Stimulated activated CD4-positive, alpha-beta T cell treated with anti-CD3 and anti-CD28 coated beads, TNF-alpha, amount 100 ng/mL, for 24 hours (primary cell): ENCODE measurements around the gene LMO3.

Experiments
- DNase-seq, 3 experiments: peaks; one replicate each; pipeline ENCODE4 v3.0.0-alpha.2; 2020; ENCODE audit warnings: low read depth in 3 of 3

The LMO3 gene

DNA sequence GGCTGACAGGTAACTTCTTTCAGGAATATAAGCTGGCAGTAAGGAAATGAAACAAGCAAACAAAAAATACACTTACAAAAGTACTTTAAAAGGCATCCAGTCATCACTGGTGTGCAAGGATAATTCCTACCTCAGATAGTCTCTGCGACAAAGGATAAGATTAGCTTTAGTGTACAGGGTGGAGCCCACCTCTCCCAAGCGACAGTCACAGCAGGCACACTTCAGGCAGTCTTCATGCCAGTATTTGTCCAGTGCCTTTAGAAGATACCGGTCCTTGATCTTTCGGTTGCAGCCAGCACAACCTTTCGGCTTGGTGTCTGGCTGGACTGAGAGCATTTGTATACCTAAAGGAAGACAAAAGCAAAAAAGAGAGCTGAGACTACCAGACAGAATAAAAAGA is 5.4 kb downstream of the LMO3 start:
- DNase-seq, result no peak

DNA sequence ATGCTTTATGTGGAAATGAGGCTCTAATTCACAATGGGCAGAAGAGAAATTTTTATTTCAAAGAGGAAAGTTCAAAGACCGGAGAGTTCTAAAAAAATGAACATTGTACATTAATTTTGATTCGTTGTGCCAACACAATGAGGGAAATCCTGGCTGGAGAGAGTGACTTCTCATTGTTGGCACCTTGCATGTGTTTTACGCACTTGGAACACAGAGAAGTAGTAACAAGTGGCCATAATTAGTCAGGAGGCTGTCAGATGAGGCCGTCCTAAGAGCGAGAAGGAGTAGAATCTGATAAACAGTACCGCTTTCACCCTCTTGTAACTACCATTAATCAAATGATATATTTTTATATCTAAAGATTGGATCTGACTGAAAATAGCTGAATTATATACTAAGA is 6.9 kb downstream of the LMO3 start:
- DNase-seq, result no peak

DNA sequence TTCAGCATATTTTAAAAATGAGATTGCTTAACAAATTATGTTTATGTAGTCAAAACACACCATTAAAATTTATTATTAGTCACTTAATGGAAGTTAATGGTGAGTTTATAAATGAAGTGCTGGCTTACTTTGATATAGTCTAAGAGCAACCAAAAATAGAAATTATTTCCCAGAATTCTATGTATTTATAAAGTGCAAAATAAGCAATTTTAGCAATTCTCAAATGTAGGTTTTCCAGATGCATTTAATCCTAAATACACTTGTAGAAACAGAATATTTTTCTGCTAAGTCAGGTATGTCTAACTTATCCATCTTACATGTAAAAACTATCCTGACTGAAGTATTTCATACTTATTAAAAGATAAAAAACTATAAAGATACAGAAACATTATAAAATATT is 11.2 kb downstream of the LMO3 start:
- DNase-seq, result no peak

DNA sequence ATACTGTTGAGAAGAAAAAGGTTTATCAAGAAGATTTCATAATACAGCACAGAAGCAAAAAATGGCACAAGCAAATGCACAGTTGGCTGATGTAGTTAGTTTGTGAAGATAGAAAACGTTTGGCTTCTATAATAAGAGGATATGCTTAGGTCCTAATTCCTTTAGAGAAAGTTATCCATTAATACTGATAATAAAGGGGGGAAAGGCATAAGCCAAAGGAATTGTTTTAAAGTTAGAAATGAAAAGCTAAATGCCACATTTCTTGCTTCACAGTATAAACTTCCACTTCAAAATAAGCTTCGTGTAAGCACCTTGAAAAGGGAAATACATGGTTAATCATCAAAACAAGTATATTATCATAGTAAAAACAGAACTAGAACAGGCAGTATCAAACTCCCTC is 12.4 kb downstream of the LMO3 start:
- DNase-seq, result no peak

DNA sequence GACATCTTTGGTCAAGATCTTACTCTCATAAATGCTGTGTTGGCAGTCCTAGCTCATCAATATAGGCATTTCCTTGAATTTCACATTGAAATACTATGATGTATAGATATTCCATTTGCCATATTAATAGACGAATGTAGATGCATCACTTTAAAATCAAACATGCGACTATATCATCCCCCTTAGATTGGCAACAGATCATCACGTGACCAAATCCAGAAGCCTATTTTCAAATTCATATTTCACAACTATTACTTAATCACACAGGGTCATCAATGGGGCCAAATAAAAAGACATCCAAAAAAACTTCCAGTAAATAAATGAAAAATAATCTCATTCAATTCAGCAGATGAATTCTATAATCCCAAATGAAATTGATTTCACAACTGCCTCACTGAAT is 15.3 kb downstream of the LMO3 start:
- DNase-seq, result no peak

DNA sequence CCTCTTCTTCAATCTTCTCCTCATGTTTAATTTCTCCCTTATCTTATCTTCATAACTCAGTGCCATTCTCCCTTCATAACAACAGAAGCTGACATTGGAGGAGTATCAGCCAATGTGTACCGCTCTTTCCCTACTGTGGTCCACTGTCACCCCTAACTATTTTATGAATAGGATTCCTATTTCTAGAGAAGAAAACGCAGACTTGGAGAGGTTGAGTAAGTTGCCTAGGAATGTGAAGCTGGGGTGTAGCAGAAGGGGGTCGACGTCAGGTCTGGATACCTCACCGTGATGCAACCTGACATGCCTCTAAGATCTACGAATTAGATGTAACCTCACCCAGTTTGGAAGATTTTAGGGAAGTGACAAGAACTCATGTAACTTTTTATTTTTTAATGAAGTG is 17.1 kb downstream of the LMO3 start:
- no peak for DNase-seq

DNA sequence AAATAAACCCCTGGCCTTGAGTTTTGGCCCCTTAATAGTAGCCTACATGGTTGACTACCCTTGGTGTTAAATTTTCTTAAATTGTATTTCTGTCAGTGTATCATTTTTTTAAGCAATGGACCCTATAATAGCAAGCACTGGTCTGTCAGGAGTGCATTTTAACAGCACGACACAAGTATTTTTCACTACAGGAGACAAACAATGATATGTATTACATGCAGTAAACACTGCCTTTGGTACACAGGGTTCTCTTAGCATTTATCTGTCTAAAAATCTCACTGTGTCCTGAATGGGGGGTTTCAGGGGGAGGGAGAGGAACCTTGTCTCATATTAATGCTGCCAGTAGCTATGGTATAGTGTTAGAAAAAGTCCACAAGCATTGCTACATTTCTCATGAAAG is 18.4 kb downstream of the LMO3 start:
- no peak for DNase-seq

DNA sequence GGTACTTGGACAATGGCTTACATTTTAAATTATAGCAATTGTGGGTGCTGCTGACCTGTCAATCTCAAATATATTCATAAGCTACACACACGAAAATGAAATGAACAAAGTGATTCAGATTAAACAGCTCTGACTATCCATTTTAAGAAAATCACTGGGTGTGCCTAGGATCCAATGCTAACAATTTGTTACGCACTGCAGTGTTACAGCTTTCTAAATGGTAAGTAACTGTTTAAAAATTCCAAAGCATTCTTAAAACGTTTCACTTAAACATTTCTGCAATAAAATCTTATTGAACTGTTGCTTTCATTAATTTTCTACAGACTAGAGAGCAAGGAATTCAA is 18.9 kb downstream of the LMO3 start:
- DNase-seq, result no peak

DNA sequence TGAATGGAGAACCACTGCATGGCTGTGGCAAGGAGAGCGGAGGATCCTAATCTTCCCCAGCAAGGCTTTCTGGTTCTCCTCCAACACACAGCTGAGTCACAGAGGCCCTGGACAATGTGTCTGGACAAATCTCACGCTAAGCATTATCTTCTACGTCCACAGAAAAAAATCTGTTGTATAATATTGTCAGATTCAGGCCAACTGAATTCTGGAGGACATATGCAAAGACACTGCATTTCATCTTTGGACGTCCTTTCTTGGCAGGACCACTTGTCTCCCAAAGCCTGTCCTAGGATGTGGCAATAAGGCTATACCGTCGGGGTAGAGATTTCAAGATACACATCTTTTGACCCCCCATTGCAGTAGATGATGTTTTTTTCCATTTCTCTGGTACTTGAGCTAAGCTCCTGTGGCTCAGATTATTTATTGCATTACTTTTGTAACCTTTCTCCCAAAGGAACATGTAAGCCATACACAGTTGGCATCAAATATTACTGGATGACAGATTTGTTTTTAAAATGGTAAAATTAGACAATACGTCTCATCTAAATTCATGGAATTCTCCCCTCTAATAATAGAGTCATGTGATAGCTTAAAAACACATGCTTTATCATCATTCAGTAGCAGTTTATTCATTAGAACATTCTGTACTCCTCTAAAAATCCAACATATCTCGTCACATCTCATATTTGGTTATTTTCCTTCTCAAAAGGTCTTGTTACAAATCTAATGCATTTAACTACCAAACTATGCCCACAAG is 19.4 kb downstream of the LMO3 start:
- DNase-seq, result no peak

DNA sequence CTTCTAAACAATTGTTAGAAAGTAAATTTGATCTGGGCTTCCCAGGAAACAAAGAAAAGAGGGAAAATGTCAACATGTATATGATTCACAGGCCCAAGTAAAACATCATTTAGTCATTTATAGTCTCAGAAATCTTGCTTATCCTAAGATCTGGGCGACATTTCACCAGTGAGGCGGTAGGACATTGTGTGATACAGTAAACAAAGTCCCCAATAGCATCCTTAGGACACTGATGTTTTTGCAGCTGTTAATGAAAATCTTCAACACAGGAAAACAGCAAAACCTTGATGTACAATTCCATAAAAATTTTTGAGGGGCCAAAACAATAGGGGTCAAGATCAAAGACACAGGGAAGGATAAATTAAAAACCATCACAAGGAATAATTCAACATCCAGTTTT is 20.2 kb downstream of the LMO3 start:
- DNase-seq, result no peak

DNA sequence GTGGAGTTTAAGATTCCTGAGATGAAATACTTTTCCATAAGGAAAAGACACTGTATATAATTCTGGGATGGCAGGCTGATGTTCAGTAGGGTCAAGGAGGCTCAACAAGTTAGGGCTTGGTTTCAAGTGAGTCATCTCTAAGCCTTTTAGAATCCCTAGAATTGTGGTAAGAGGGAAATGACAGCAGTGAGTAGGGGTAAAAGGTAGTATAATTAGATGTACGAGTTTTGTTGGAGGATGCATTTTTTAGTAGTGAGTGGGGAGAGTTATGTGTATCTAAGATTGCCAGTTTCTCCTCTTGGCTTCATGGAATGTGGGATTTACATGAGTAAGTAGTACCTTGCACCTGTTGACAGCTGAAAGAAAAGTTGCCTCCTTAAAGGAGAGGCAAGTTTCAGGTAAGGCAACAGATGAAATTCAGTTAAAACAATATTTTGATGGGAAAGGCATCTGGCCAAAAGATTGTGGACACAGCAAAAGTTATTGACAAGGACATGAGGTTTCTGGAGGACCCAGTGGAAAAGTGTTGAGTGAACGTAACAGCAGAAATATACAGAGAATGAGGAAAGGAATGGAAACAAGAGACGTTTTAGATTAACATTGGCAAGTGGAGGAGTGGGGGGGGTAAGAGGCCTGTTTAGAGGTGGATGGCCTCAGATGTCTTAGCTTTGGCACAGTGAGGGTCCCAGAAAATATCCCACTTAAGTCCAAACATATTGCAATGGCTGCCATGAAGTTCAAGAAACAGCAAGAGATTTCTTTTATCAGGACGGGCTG is 21.8 kb downstream of the LMO3 start:
- DNase-seq, result no peak

DNA sequence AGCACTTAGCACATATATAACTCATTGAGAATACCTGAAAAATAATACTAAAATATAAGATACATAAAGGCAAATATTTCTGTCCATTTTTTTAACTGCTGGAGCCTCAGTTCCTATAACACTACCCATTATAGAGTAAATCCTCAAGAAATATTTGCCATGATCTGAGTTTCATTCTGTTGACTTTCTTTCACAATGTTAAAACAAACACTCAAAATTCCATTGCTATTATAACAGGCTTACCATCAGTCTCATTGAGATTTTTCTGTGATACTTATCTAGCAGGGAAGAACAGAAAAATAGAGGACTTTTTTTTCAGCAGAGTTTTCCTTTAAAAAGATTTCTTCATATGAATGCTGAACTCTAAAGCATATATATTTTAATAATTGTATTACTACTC is 24.5 kb downstream of the LMO3 start:
- DNase-seq, result no peak

DNA sequence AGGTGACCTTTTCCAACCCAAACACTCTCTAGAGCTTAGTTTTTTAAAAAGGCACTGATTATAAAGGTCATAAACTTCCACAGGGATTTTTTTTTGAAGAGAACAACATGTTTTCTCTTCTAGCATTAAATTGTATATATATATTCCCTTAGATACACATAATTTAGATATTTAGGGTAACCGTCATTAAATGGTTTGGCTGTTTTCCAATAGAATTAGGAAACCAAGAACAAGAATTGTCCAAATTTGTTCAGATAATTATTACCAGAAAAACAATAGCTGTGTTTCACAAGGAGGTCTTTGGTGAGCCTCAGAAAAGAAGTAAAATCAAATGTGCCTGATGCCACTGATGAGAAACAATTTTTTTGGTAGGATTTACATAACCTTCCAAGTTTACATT is 26.9 kb downstream of the LMO3 start:
- DNase-seq, result no peak

DNA sequence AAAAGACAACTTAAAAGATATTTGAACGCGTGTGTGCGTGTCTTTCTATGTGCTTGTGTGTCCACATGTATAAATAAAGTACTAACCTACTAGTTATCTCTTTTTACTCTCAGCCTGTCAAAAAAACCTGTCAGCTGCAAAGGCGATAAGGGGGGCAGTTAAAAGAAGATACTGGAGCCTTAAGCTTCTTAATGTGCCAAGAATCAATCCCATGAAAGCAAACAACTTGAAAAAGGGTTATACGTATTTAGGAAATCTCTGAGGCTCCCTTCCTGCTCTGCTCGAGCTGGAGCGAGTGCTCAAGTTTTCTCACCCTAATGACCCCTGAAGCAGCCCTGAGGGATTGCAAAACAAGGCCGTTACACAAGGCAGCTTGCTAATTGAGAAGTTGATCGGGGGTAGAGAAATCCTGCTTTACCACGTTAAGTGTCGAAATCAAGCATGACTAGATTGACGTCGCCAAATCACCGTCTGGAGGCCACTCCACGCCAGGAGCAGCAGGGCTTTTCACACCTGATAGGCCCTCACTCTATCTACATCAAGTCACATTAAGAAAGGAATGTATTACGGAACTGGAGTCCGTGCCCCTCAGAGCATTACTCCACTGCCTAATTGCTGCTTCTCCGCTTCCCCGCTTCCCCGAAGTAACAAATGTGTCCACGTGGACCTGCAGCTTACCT is 32.4 kb downstream of the LMO3 start:
- no peak for DNase-seq

DNA sequence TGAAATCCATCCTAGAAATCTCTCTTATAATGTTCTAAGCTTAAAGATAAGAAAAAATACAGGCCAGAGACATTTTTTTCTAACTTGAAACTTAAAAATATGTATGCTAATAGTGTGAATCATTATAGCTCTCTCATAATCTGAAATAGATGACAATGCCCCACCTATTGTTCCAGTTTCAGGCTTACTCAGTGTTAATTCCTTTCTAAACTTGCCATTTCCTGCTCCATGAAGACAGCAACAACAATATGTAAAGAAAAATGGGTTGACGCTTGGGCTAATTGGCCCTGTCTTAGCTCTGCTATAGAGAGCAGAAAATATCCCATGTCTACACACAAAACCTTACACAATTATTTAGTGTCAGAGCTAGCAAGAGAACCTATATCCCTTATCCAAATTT is 37.1 kb downstream of the LMO3 start:
- DNase-seq, result no peak

DNA sequence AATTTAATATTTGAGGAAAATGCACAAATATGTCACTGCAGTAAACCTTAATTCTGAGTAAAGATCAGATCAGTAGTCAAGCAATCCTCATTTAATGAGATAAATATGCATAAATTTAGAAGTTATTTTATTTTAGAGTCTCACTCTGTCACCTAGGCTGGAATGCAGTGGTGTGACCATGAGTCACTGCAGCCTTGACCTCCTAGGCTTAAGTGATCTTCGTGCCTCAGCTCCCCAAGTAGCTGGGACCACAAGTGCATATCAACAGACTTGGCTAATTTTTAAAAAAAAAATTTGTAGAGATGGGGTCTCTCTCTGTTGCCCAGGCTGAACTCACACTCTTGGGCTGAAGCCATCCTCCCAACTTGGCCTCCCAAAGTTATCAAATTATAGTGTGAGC is 41.3 kb downstream of the LMO3 start:
- no peak for DNase-seq

DNA sequence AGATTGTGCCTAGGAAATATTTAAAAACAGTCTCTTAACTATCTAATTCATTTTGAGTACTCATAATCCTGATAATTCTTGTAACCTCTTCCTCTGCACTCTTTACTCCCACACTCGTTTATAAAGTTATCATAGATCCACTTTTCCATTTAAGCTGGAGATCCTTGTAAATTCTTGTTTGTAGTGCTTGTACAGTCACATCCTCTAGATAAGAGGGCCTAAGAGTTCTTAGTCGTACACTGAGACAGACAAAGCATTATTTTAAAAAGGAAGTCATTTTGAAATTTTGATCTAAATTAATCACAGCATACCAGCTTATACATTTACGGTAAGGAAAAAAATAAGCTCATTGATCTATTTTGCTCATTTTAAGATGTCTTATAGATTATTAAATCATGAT is 42.5 kb downstream of the LMO3 start:
- DNase-seq, result no peak

DNA sequence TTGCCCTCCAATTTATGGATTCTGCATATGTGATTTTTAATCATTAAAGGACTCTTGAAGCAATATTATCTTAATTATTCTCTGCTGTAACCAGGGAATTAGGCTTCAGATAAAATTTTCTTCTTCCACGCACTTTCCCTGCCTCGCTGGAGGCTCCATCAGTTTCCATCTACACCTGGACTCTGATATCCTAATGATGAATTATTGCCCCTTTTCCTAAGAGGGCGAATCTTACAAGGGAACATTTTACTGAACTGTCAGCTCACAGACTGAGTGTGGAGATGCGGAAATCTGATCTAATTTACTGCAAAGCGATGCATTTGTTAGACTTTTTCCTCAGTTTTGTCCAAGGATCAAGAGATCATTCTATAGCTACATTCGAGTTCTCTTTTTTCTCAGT is 43.0 kb downstream of the LMO3 start:
- no peak for DNase-seq

DNA sequence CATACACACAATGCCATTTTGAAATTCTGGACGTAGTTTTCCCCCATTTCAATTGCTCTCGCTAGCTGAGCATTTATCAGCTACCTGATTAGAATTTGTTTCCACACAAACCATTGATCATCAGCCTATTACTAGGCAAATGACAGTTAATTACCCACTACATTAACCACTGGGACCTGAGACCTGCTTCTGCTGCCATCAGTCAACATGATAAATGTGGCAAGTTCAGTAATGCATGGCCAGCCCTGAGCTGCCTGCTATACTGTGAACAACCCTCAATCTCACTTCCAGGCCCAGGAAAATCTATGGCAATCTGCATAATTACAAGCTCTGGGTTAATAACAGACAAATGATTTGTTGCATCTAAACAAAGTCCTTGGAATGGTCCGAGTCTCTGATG is 43.5 kb downstream of the LMO3 start:
- DNase-seq, result no peak

DNA sequence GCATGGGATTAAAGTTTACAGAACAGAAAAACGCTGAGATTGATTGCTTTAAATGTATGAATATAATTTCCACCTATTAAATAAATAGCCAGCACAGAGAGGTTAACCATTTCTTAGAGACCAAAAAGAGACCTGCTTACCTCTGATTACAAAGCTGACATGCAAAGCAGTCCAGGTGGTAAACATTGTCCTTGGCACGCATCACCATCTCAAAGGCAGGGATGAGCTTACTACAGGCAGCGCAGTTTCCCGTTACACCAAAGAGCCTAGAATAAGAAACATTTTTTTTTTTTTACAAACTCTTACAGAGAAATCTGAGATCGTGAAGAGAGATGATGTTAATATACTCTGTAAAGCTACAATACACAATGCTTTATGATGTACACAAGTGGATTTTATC is 45.7 kb downstream of the LMO3 start:
- DNase-seq, result no peak

DNA sequence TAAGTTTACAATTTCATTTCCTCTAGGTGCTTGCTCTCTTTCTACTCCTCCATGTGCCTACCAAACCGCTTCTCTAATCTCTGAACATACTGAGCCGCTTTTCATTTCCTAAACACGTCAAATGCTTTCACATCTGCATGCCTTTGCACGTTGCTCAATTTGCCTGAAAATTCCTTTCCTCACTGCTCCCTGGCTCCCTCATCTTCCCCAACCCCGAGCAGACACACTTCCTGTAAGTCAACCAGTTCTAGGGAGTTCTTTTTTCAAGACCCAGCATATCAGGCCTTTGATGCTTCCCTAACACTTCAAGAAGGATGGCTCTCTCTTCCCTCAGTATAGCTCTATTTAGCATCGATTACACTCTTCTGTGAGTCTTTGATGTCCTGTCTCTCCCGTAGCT is 50.3 kb downstream of the LMO3 start:
- DNase-seq, result no peak

DNA sequence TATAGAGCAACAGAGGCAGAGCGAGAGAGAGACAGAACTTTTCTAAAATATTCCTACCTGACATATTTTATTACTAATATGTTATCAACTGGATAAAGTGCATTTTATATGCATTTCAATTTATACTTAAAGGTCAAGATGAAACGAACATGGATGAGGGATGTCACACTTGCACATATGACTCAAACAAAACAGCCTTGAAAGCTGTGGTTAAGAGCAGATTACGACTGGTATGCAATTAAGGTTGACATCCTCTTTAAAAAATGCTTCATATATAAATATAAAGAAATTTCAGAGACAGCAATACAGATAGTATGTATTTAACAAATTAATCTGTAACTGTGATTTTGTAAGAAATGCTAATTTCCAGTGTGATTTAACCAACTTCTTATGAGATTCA is 52.5 kb downstream of the LMO3 start:
- DNase-seq, result no peak

DNA sequence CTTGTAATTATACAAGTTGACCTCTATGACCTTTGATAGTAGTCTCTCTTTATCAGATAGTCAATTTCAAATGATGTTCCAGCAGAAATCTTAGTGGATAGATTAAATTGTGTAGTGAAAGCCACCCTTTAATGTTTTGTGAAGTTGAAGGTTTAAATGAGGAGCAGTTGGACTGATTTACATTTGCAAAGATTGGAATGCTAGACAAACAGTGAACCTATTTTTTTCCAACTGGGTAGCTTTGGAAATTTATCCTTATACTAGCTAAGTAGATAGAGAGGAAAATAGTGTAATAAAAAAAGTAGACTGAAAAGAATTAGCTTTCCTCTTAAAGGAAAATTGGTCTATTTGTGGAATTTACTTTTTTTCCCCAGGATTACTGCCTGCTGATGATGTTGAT is 53.7 kb downstream of the LMO3 start:
- DNase-seq, result no peak
